Measurements from ENCODE around the gene CANX.

CANX gene

DNA sequence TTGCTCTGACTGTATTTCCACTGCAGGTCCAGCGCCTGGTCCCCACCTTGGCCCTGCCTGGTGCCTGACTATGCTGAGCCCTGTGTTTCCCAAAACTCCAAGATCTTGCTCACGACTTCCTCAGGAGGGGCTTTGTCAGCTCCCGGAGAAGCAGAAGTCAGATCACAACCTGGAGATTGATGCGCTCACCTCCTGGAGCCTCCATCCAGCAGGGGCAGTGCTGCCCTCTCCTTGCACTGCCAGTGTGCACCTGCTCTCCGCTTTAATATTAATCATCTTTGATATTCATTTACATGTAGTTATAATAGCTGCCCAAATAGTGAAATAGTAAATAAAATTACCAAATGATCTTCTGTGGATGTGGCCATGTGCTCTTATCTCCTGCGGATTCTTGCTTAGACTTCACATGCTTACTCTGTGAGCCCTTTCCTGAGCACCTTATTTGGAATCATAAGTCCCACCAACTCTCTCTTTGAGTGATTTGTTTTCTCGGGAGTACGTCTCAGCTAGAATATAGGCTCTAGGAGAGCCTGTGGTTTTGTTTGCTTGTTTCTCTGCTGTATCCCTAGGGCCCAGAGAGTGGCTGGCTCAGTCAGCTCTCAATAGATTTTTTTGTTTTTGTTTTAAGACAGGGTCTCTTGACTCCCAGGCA lies 51.2 kb downstream of the CANX start:
- no peak for DNase-seq (ENCODE audit: low read depth in 2 of 2, low spot score in 1 of 2)

- no peak for DNase-seq (ENCODE audit: low read depth in 2 of 2, low spot score in 1 of 2)
Measured at GRCh38 chr5:179753971-179754370, 55.2 kb downstream of the CANX start.

DNA sequence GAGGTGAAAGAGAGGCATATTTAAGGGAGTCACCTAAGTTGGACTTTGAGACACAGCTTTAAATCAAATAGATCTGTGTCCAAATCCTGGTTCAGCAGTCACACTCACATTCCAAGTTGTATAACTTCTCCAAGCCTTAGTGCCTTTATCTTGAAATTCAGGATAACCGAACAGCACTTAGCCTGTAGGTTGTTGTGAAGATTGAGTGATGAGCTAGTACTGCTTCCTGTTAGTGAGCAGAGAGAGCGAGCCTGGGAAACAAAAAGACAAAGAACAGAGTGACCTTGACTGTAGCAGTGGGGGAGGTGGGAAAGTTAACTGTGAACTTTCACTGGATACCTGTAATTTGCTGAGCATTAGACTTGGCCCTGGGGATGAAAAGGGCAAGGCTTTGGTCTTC lies 56.3 kb downstream of the CANX start:
- no peak for DNase-seq (ENCODE audit: low read depth in 2 of 2, low spot score in 1 of 2)

GRCh38 chr5:179758955-179759354 lies 60.2 kb downstream of the CANX start:
- no peak for DNase-seq (ENCODE audit: low read depth in 2 of 2, low spot score in 1 of 2)

- DNase-seq (ENCODE audit: low read depth in 2 of 2, low spot score in 1 of 2): no peak
Measured at GRCh38 chr5:179759581-179760551, 61.1 kb downstream of the CANX start.

DNA sequence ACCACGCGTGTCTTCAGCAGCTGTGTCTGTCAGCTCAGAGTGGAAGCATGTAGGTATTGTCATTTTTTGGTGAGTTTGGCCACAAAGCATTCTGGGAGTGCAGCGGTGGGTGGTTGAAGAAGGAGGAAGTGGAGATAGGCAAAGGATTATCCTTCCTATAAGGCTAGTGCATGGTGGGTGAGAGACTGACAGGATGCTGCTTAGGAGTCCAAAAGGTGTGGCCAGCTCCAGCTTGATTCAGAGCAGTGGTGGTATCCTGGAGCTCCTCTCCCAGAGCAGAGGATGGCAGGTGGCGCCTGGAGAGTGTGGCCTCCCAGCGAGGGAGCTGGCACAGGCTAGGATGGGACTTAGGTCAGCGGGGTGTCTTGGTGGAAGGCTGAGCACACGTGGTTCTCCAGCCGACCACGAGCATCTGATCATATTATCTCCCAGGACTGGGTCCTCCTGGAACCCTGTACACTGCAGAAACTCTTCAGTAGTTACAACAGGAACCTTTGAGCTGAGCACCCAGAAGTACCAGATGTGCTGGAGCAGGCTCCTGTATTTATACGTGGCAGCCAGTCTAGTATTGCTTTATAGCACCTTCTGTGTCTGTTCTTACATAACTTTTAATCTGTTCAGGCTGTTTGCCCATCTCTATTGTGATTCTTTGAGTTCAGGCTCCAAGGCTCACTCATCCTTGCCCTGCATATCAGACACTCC lies 63.5 kb downstream of the CANX start:
- no peak for DNase-seq (ENCODE audit: low read depth in 2 of 2, low spot score in 1 of 2)

DNA sequence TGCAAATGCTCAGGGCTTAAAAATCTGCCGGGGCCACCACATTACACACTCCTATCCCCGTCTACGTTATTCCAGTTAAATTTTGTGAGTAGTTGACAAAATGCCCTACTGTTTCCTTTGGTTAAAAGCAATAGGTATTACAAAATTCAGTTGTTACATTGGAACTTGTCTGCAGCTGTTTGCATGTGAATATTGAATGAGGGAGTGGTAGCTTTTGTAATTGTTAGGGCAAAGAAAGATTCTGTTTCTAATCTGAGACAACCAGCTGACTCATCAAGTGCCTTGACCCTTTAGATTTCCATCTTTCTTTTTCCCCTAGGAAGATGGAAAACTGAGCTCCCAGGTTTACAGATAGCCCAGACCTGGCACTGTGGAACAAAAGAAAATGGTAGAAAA lies 64.0 kb downstream of the CANX start:
- DNase-seq (ENCODE audit: low read depth in 2 of 2, low spot score in 1 of 2): no peak

DNA sequence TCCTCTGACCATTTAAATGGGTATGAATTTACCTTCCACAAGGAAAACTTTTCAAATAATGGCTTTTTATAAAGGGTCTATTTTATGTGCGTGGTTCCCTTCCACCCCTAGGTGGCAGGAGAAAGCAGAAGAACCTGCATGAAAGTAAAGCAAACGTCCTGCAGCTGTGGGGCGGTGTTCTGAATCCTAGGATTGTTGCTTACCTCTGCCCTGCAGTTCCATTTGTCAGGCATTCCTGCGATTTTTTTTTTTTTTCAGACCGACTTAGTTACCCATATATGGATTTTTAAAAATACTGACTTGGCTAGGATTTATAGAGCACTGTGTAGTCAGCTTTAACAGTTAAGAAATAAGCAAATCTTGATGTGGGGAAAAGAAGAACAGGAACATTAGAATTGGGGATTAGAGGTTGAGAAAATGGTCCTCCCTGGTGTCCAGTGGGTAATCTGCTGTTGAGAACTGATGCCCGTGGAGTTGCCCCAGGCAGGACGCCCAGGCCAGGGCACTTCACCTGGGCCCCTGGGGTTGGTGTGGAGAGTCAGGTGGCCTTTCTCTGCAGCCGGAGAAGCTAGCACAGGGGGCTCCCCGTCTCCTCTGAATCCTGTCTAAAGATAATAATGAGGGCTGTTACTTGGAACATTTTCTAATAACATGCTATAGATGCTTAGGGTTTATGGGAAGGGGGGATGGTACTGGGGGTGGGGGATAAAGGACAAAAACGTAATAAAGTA lies 64.6 kb downstream of the CANX start:
- DNase-seq (ENCODE audit: low read depth in 2 of 2, low spot score in 1 of 2): peak; percentile 5 to 18

DNA sequence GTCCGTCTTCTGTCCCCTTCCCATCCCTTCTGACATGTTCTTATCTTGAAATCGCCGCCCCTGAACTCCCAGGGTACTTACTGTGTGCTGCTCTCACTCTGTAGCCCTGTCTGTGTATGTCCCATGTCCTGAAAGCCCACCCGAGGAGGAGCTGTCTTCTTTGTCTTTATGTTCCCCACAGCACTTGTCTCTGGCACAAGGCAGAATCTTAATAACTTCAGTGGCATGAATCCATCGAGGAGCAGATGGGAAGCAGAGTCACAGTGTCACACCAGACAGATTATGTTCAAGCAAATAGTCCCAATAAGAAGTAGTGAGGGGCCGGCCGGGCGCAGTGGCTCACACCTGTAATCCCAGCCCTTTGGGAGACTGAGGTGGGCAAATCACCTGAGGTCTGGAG lies 65.3 kb downstream of the CANX start:
- DNase-seq (ENCODE audit: low read depth in 2 of 2, low spot score in 1 of 2): no peak

- no peak for DNase-seq (ENCODE audit: low read depth in 2 of 2, low spot score in 1 of 2)
Measured at GRCh38 chr5:179765400-179765799, 66.6 kb downstream of the CANX start.

GRCh38 chr5:179766021-179766725 lies 67.4 kb downstream of the CANX start:
- DNase-seq (ENCODE audit: low read depth in 2 of 2, low spot score in 1 of 2): no peak

- DNase-seq (ENCODE audit: low read depth in 2 of 2, low spot score in 1 of 2): no peak
Measured at GRCh38 chr5:179766726-179767455, 68.1 kb downstream of the CANX start.

DNA sequence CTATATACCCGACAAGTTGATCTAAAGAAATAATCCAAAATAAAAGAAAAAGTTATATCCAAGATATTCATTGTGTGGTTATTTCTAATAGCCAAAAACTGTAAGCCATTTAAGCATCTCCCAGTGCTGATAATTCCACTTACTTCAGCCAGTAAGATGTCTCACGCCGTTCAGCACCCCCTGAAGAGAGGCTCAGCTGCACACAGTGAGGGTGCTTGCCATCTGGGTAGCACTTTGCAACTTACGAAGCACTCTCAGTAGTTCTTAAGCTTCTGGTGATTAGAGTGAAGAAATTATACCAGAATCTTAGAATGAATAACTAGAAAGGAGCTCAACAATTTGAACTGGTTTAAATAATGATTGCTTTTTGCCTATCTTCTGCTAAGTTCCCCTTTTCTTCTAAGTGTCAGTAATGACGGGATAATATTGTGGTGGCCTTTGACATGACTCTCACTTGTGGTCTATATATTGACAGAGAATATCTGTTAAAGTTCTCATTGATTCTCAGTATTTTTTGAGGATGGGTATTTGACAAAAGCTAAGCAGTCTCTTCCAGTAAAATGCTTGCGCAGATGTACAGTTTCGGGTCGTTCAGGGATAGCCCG lies 68.8 kb downstream of the CANX start:
- DNase-seq (ENCODE audit: low read depth in 2 of 2, low spot score in 1 of 2): no peak

DNA sequence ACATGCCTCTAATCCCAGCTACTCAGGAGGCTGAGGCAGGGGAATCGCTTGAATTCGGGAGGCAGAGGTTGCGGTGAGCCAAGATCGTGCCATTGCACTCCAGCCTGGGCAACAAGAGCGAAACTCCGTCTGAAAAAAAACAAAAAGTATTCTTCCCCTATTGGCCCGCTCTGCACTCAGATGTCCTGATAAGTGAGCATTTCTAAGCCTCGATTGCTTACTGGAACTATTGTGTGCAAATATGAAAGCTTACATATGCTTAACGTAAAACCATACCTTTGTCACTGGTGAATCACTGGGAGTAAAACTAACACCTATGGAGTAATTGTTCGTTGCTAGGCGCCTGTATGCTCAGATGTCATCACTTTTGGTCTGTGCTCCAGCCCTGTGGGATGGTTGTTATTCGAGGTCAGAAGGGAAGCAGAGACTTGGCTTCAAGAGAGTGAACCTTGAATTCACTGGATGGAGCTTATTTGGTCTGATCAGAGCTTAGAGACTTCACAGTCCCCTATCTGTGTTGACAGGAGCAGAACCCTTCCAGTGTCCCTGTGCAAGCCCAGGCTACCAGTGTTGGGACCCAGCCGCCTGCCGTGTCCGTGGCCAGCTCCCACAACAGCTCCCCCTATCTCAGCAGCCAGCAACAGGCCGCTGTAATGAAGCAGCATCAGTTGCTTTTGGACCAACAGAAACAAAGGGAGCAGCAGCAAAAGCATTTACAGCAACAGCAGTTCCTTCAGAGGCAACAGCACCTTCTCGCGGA lies 69.7 kb downstream of the CANX start:
- DNase-seq (ENCODE audit: low read depth in 2 of 2, low spot score in 1 of 2): no peak

DNA sequence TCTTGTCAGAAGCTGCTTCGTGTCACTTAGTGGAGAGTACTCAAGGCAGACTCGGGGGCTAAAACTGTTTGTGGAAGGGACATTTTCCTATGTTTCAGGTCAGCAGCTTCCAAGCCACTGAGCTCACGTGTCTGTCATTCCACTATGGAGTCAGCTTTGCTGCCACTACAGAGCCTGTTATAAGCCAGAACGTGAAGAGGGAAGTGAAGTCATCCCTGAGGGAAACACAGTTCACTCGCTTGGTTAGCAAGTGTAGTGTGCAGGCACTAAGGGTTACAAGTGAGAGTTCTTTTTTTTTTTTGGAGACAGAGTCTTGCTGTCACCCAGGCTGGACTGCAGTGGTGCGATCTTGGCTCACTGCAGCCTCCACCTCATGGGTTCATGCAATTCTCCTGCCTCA lies 70.5 kb downstream of the CANX start:
- no peak for DNase-seq (ENCODE audit: low read depth in 2 of 2, low spot score in 1 of 2)

DNA sequence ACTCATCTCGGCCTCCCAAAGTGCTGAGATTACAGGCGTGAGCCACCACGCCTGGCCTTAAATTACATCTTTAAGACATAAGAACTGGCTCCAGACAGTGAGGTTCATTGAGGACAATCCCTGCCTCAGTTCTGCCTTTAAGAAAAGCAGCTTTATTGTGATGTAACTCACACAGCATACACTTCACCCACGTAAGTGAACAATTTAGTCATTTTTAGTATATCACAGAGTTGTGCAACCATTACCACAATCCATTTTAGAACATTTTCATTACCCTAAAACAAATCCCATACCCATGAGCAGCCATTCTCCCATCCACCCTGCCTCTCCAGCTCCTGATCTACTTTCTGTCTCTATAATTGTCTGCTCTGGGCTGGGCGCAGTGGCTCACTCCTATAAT lies 71.0 kb downstream of the CANX start:
- DNase-seq (ENCODE audit: low read depth in 2 of 2, low spot score in 1 of 2): no peak

GRCh38 chr5:179771311-179771895 lies 72.6 kb downstream of the CANX start:
- no peak for DNase-seq (ENCODE audit: low read depth in 2 of 2, low spot score in 1 of 2)

GRCh38 chr5:179772351-179772750 lies 73.6 kb downstream of the CANX start:
- DNase-seq (ENCODE audit: low read depth in 2 of 2, low spot score in 1 of 2): no peak

DNA sequence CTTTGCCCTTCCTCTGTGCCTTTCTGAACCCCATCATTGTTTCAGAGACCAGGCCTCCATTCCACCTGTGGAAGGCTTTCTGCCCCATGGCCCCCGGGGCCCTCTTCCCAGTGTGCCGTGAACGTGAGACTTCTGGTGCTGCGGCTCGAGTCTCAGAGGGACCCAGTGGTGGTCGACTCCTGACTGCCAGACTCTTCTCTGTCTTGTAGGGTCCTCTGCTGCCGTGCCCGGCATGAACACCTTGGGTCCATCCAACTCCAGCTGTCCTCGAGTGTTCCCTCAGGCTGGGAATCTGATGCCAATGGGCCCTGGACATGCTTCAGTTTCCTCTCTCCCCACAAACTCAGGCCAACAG lies 74.9 kb downstream of the CANX start:
- no peak for DNase-seq (ENCODE audit: low read depth in 2 of 2, low spot score in 1 of 2)

All from stimulated activated CD8-positive, alpha-beta memory T cell treated with anti-CD3 and anti-CD28 coated beads, Interleukin-4, amount 100 ng/mL, for 1 hour (primary cell).